Measurements from ENCODE around the gene PHACTR3.

The PHACTR3 gene

GRCh38 chr20:59787538-59787890 lies 183.2 kb downstream of the PHACTR3 start:
- no peak for DNase-seq (ENCODE audit: low read depth in 3 of 3, low spot score in 1 of 3)

- DNase-seq (ENCODE audit: low read depth in 3 of 3, low spot score in 1 of 3) = no peak
These were observed 183.9 kb downstream of the PHACTR3 start for GRCh38 chr20:59788196-59788735.

GRCh38 chr20:59788811-59789397 lies 184.6 kb downstream of the PHACTR3 start:
- no peak for DNase-seq (ENCODE audit: low read depth in 3 of 3, low spot score in 1 of 3)

- DNase-seq (ENCODE audit: low read depth in 3 of 3, low spot score in 1 of 3) = no peak
These were observed 185.3 kb downstream of the PHACTR3 start for GRCh38 chr20:59789686-59790085.

- DNase-seq (ENCODE audit: low read depth in 3 of 3, low spot score in 1 of 3) = no peak
These were observed 186.0 kb downstream of the PHACTR3 start for GRCh38 chr20:59790346-59790745.

GRCh38 chr20:59792300-59792699 lies 188.0 kb downstream of the PHACTR3 start:
- no peak for DNase-seq (ENCODE audit: low read depth in 3 of 3, low spot score in 1 of 3)

GRCh38 chr20:59794555-59794954 lies 190.2 kb downstream of the PHACTR3 start:
- DNase-seq (ENCODE audit: low read depth in 3 of 3, low spot score in 1 of 3) = no peak

- no peak for DNase-seq (ENCODE audit: low read depth in 3 of 3, low spot score in 1 of 3)
These were observed 196.0 kb downstream of the PHACTR3 start for GRCh38 chr20:59800309-59800708.

GRCh38 chr20:59802018-59802417 lies 197.7 kb downstream of the PHACTR3 start:
- DNase-seq (ENCODE audit: low read depth in 3 of 3, low spot score in 1 of 3) = no peak

- DNase-seq (ENCODE audit: low read depth in 3 of 3, low spot score in 1 of 3) = no peak
These were observed 198.3 kb downstream of the PHACTR3 start for GRCh38 chr20:59802471-59803221.

GRCh38 chr20:59804347-59804746 lies 200.0 kb downstream of the PHACTR3 start:
- DNase-seq (ENCODE audit: low read depth in 3 of 3, low spot score in 1 of 3) = no peak

GRCh38 chr20:59804871-59805665 lies 200.7 kb downstream of the PHACTR3 start:
- DNase-seq (ENCODE audit: low read depth in 3 of 3, low spot score in 1 of 3) = no peak

GRCh38 chr20:59805786-59806577 lies 201.6 kb downstream of the PHACTR3 start:
- DNase-seq (ENCODE audit: low read depth in 3 of 3, low spot score in 1 of 3) = no peak

GRCh38 chr20:59806578-59806975 lies 202.2 kb downstream of the PHACTR3 start:
- DNase-seq (ENCODE audit: low read depth in 3 of 3, low spot score in 1 of 3) = no peak

GRCh38 chr20:59807909-59808728 lies 203.8 kb downstream of the PHACTR3 start:
- DNase-seq (ENCODE audit: low read depth in 3 of 3, low spot score in 1 of 3) = no peak

GRCh38 chr20:59808729-59809381 lies 204.5 kb downstream of the PHACTR3 start:
- no peak for DNase-seq (ENCODE audit: low read depth in 3 of 3, low spot score in 1 of 3)

- DNase-seq (ENCODE audit: low read depth in 3 of 3, low spot score in 1 of 3) = no peak
These were observed 205.5 kb downstream of the PHACTR3 start for GRCh38 chr20:59809630-59810448.

GRCh38 chr20:59810449-59811187 lies 206.3 kb downstream of the PHACTR3 start:
- no peak for DNase-seq (ENCODE audit: low read depth in 3 of 3, low spot score in 1 of 3)
